Measurements from ENCODE around the gene GPR33.
"Not testable (repeated sequence)": the region's sequence is repeated elsewhere in the genome, so short reads cannot be mapped to it uniquely, and the experiment has no call there.

The GPR33 gene

GRCh38 chr14:31457665-31458659, 29.9 kb downstream of the GPR33 start:
- DNase-seq, result peak; percentile 73

GRCh38 chr14:31456841-31457664, 30.8 kb downstream of the GPR33 start, which contains the start of gene DTD2:
DTD2 (minus strand) TSS chr14:31457506; CDS start chr14:31457393, 113 bp downstream.
- DNase-seq, result peak; percentile 100

GRCh38 chr14:31449971-31450610, 37.7 kb downstream of the GPR33 start:
- peak; percentile 94 for DNase-seq

- no peak for DNase-seq
Measured at GRCh38 chr14:31449136-31449535, 38.7 kb downstream of the GPR33 start.

- DNase-seq, result no peak
Measured at GRCh38 chr14:31445703-31446102, 42.1 kb downstream of the GPR33 start.

GRCh38 chr14:31442284-31442683, 45.6 kb downstream of the GPR33 start:
- no peak for DNase-seq

GRCh38 chr14:31441273-31442111, 46.3 kb downstream of the GPR33 start:
- DNase-seq, result no peak

GRCh38 chr14:31440280-31440679, 47.6 kb downstream of the GPR33 start:
- no peak for DNase-seq

GRCh38 chr14:31439561-31439960, 48.3 kb downstream of the GPR33 start:
- DNase-seq, result no peak

GRCh38 chr14:31437045-31437691, 50.7 kb downstream of the GPR33 start:
- not testable (repeated sequence) for DNase-seq

- no peak for DNase-seq
Measured at GRCh38 chr14:31435276-31435675, 52.6 kb downstream of the GPR33 start.
